OCI-LY1 (cell line): Measurements from ENCODE around the gene ZNF223.

Experiments
- EZH2 ChIP-seq: fragments of 200-600 bp; sonication (generic), shearing (Covaris generic); IDR thresholded peaks from 2 replicates; pipeline ENCODE4 v1.8.0; 2017; ENCODE audit warnings: borderline replicate concordance, mixed run types, mild to moderate bottlenecking, antibody characterized with exemption, low read length, moderate library complexity, mixed read lengths
- TF ChIP-seq, protein P1 (sequence below): fragments of 200-600 bp; sonication (generic), shearing (Covaris generic); IDR thresholded peaks from 2 replicates; pipeline ENCODE4 v1.5.1; 2017; ENCODE audit warnings: mild to moderate bottlenecking, antibody characterized with exemption, low read length, moderate library complexity, mixed read lengths

DNA sequence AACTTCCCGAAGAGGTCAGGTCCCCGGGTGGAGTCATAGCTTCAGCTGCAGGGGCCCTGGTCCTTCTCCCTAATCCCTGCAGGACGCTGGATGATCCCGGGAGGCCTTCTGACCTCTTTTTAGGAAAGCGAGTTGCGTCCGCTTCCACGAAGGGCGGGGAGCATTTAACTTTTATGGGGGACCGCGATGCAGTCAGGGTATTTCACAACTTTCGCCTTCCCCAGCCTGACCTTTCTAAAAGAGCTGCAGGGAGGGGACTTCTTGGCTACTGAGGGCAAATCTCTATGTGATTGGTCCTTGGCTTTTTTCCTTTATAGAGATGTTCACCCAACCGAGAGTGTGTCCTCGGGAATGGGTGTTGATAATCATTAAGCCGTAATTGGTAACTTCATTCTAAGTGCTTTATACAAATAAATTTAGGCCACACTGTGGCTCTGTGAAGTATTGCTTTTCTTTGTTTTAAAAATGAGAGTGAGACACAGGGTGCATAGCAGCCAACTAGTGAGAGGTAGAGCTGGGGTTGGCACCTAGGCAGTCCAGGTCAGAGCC lies 48.3 kb upstream of the ZNF223 start:
- TF ChIP-seq, protein P1, sequence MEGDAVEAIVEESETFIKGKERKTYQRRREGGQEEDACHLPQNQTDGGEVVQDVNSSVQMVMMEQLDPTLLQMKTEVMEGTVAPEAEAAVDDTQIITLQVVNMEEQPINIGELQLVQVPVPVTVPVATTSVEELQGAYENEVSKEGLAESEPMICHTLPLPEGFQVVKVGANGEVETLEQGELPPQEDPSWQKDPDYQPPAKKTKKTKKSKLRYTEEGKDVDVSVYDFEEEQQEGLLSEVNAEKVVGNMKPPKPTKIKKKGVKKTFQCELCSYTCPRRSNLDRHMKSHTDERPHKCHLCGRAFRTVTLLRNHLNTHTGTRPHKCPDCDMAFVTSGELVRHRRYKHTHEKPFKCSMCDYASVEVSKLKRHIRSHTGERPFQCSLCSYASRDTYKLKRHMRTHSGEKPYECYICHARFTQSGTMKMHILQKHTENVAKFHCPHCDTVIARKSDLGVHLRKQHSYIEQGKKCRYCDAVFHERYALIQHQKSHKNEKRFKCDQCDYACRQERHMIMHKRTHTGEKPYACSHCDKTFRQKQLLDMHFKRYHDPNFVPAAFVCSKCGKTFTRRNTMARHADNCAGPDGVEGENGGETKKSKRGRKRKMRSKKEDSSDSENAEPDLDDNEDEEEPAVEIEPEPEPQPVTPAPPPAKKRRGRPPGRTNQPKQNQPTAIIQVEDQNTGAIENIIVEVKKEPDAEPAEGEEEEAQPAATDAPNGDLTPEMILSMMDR = no peak
- no peak for TF ChIP-seq EZH2
